Sigmoid colon (tissue), 7 donors: ENCODE data around the gene EMILIN1. TPM values are rescaled to one million over a fixed set of nuclear protein-coding genes. Genes with fewer than 3 reads are reported as not detected.
A peak's percentile ranks its signal among the peaks of the same experiment; 100 is the strongest.
"Not testable (repeated sequence)": the region's sequence is repeated elsewhere in the genome, so short reads cannot be mapped to it uniquely, and the experiment has no call there.

Source experiments
- DNase-seq: peaks from one replicate; pipeline ENCODE4 v3.0.0-alpha.2; 2019
- H3K27ac ChIP-seq, 4 donors: fragments of 200-600 bp; sonication (generic); one replicate each; pipeline ENCODE4 v1.5.1; 2016 to 2019; ENCODE audit warnings: mild to moderate bottlenecking in 1 of 4
- H3K27me3 ChIP-seq, 3 donors: fragments of 200-600 bp; sonication (generic); one replicate each; pipeline ENCODE4 v1.5.1; 2019; ENCODE audit warnings: mild to moderate bottlenecking in 1 of 3
- H3K36me3 ChIP-seq, 4 donors: fragments of 200-600 bp; sonication (generic); one replicate each; pipeline ENCODE4 v1.5.1; 2016 to 2019
- H3K4me1 ChIP-seq, 4 donors: fragments of 200-600 bp; sonication (generic); one replicate each; pipeline ENCODE4 v1.5.1; 2017 to 2019
- H3K4me3 ChIP-seq, 4 donors: fragments of 200-600 bp; sonication (generic); one replicate each; pipeline ENCODE4 v1.5.1; 2017 to 2019; ENCODE audit warnings: mild to moderate bottlenecking in 2 of 4, moderate library complexity in 1 of 4
- H3K9me3 ChIP-seq, 4 donors: fragments of 200-600 bp in 3 of 4; sonication (generic) in 3 of 4; one replicate each; pipeline versions ENCODE4 v1.5.1 to v1.6.1; 2013 to 2019
- CTCF ChIP-seq, 4 experiments: fragments of 450-650 bp in 3 of 4; fragments of 200-600 bp in 1 of 4; IDR thresholded peaks; one replicate each; pipeline ENCODE4 v1.5.1; 2016 to 2019; ENCODE audit warnings: antibody characterized with exemption in 4 of 4, mild to moderate bottlenecking in 3 of 4, moderate library complexity in 2 of 4
- EP300 ChIP-seq, 4 donors: sonication (generic); formaldehyde crosslinking; IDR thresholded peaks; one replicate each; pipeline ENCODE4 v1.6.1; 2017; ENCODE audit warnings: antibody characterized with exemption in 4 of 4
- POLR2A ChIP-seq, 2 donors: fragments of 450-650 bp; IDR thresholded peaks; one replicate each; pipeline ENCODE4 v1.6.1; 2016; ENCODE audit warnings: antibody characterized with exemption in 2 of 2, mild to moderate bottlenecking in 2 of 2, moderate library complexity in 2 of 2
- POLR2AphosphoS5 ChIP-seq, 4 donors: sonication (generic); formaldehyde crosslinking; IDR thresholded peaks; one replicate each; pipeline ENCODE4 v1.6.1; 2017; ENCODE audit warnings: antibody characterized with exemption in 4 of 4
- WGBS, 2 donors: extraction: QIAGEN DNeasy Blood & Tissue Kit; methylation state at CpG; one replicate each; pipeline ENCODE4 v1.1.7; 2013; 5-methylcytosine and 5-hydroxymethylcytosine counted together
- intact Hi-C: fragments of 100-400 bp; cut with DNase I; formaldehyde crosslinking; loops from one replicate; pipeline ENCODE4 v1.15.1; 2023
- polyA plus RNA-seq, 3 donors: library from polyadenylated mRNA; stranded (reverse); fragments of 200-250 nt; gene quantifications; one replicate each; pipeline ENCODE4 v1.2.3, GENCODE V29; 2013
- total RNA-seq, 4 donors: library from RNA; depleted of rRNA; stranded (reverse); fragments of >200 nt; gene quantifications; one replicate each; pipeline ENCODE4 v1.1.0, GENCODE V29; 2016
- donor health status: healthy with polysubstance abuse.
- donor health status: Bipolar disorder and iron deficiency.
- donor health status: healthy.

EMILIN1 gene
- total and polyA plus RNA-seq, 7 donors = 4.8 to 350 (median 156) TPM

- DNase-seq = no peak
- peak within 1 kb of the TSS in 3 of 4 donors; percentile 34 to 44 (median 39) for H3K4me3 ChIP-seq
These were observed 40.3 kb downstream of the EMILIN1 start, which contains the start of gene CGREF1 for GRCh38 chr2:27118525-27119329. Gene CGREF1 (minus strand): TSS chr2:27119128. CDS start chr2:27104366, 14,762 bp downstream.

GRCh38 chr2:27119330-27119670 lies 40.9 kb downstream of the EMILIN1 start:
- DNase-seq, H3K36me3 ChIP-seq, intact Hi-C loops, H3K9me3 ChIP-seq, H3K27ac ChIP-seq: not testable (repeated sequence)
- H3K27me3 ChIP-seq = peaks cover 16 to 33% (median 23%) of the 10 kb centered on the region in 3 donors
- peak overlapping the region in 3 of 4 donors; percentile 34 to 44 (median 39) for H3K4me3 ChIP-seq
- 75 to 85% methylated on average over 8 of the region's 8 CpGs for WGBS, 2 donors
- H3K4me1 ChIP-seq = peaks cover 0 to 23% (median 13%) of the 10 kb centered on the region in 4 donors

More at GRCh38 chr2:27118525-27119329, 40.3 kb downstream of the EMILIN1 start, which contains the start of gene CGREF1:
- peaks cover 16 to 33% (median 23%) of the 10 kb centered on the region in 3 donors for H3K27me3 ChIP-seq
- intact Hi-C loops = no loop called here
- no peaks in the 10 kb centered on the region for H3K9me3 ChIP-seq
- H3K36me3 ChIP-seq = no peaks in the 10 kb centered on the region
- peaks cover 0 to 18% (median 11%) of the 10 kb centered on the region in 4 donors for H3K4me1 ChIP-seq
- H3K27ac ChIP-seq = no peak within 1 kb of the TSS
- no peak for TF ChIP-seq EP300 (IDR thresholded peaks at IDR 0.05)
- no peak for TF ChIP-seq CTCF (IDR thresholded peaks at IDR 0.05)
- no peak for TF ChIP-seq POLR2A (IDR thresholded peaks at IDR 0.05)
- TF ChIP-seq POLR2AphosphoS5 (IDR thresholded peaks at IDR 0.05) = no peak
- 2 to 5% methylated on average over 84 of the region's 84 CpGs for WGBS, 2 donors

- DNase-seq = no peak
- Histone ChIP-seq H3K27ac (no peak overlapping the region), H3K4me1 (peaks cover 0 to 23% (median 13%) of the 10 kb centered on the region in 4 donors), H3K4me3 (no peak overlapping the region), H3K9me3 (no peaks in the 10 kb centered on the region), H3K36me3 (no peaks in the 10 kb centered on the region), H3K27me3 (peaks cover 16 to 28% (median 23%) of the 10 kb centered on the region in 3 donors)
- TF ChIP-seq POLR2A (IDR thresholded peaks at IDR 0.05) = no peak
- no peak for TF ChIP-seq EP300 (IDR thresholded peaks at IDR 0.05)
- TF ChIP-seq POLR2AphosphoS5 (IDR thresholded peaks at IDR 0.05) = no peak
- TF ChIP-seq CTCF (IDR thresholded peaks at IDR 0.05) = no peak
- intact Hi-C loops = no loop called here
- 77 to 80% methylated on average over 2 of the region's 2 CpGs for whole genome bisulfite sequencing, 2 donors
These were observed 43.5 kb downstream of the EMILIN1 start for GRCh38 chr2:27121906-27122305.

- intact Hi-C loops = no loop called here
- WGBS, 2 donors = 93% methylated on average over 7 of the region's 7 CpGs
- Histone ChIP-seq H3K27me3 (peaks cover 16 to 19% (median 18%) of the 10 kb centered on the region in 3 donors), H3K36me3 (no peaks in the 10 kb centered on the region), H3K4me1 (peaks cover 0 to 23% (median 13%) of the 10 kb centered on the region in 4 donors), H3K4me3 (peak overlapping the region in 1 of 4 donors; percentile 52), H3K9me3 (no peaks in the 10 kb centered on the region), H3K27ac (no peak overlapping the region)
- peak; percentile 59 for DNase-seq
- TF ChIP-seq EP300 (IDR thresholded peaks at IDR 0.05) = no peak
These were observed 44.4 kb downstream of the EMILIN1 start for GRCh38 chr2:27122791-27123190.

GRCh38 chr2:27123302-27124150 lies 45.1 kb downstream of the EMILIN1 start, which contains the start of gene ABHD1:
Gene ABHD1 (plus strand): TSS chr2:27123815. CDS start chr2:27123949, 134 bp downstream.
- no peaks in the 10 kb centered on the region for H3K36me3 ChIP-seq
- TF ChIP-seq POLR2AphosphoS5 (IDR thresholded peaks at IDR 0.05) (no peak), EP300 (IDR thresholded peaks at IDR 0.05) (no peak), POLR2A (IDR thresholded peaks at IDR 0.05) (no peak), CTCF (IDR thresholded peaks at IDR 0.05) (no peak)
- no peaks in the 10 kb centered on the region for H3K9me3 ChIP-seq
- peak; percentile 79 for DNase-seq
- intact Hi-C loops = no loop called here
- H3K27ac ChIP-seq = peak within 1 kb of the TSS; percentile 4 to 43 (median 36)
- peaks cover 8 to 12% (median 10%) of the 10 kb centered on the region in 3 donors for H3K27me3 ChIP-seq
- peak within 1 kb of the TSS; percentile 27 to 63 (median 54) for H3K4me3 ChIP-seq
- WGBS, 2 donors = 5 to 7% methylated on average over 47 of the region's 47 CpGs
- peaks cover 0 to 18% (median 10%) of the 10 kb centered on the region in 4 donors for H3K4me1 ChIP-seq
